SK-N-SH (cell line): ENCODE results near the gene TULP1. TPM values are rescaled to one million over a fixed set of nuclear protein-coding genes. Genes with fewer than 3 reads are reported as not detected.
"Not testable (repeated sequence)": the region's sequence is repeated elsewhere in the genome, so short reads cannot be mapped to it uniquely, and the experiment has no call there.

Experiments used
- CTCF ChIA-PET: fragments of 300-600, 350-600 bp; formaldehyde crosslinking; extraction: SDS; loops from one replicate; lab custom pipeline; 2021; lab: Yijun Ruan, JAX
- POLR2A ChIA-PET: fragments of 350-600 bp; sonication (Branson Sonifier 250); formaldehyde crosslinking; extraction: SDS; loops from one replicate; lab custom pipeline; 2020; ENCODE audit warnings: antibody characterized with exemption, inconsistent platforms; lab: Yijun Ruan, JAX
- DNase-seq: peaks from one replicate; pipeline ENCODE4 v3.0.0; 2012
- H2AFZ ChIP-seq: fragments of 200-600 bp; sonication (generic); 2 replicates; pipeline ENCODE4 v1.8.1; 2016; ENCODE audit warnings: antibody characterized with exemption, mild to moderate bottlenecking, low read depth
- H3F3A ChIP-seq: fragments of 200-600 bp; sonication (generic); replicated peaks from 2 replicates; pipeline ENCODE3; 2016; ENCODE audit warnings: antibody characterized with exemption, mild to moderate bottlenecking; ENCODE audit not compliant: insufficient read depth
- H3K27ac ChIP-seq, 2 experiments: fragments of 200-500 bp in 1 of 2; fragments of 200-600 bp in 1 of 2; sonication (Bioruptor generic) in 1 of 2; sonication (generic), shearing (Covaris generic) in 1 of 2; 2 replicates each; pipeline versions ENCODE4 v1.5.1 to v1.6.1; 2014 to 2016; ENCODE audit warnings: low read depth in 2 of 2, inconsistent platforms in 1 of 2, low read length in 1 of 2, mild to moderate bottlenecking in 1 of 2, mixed read lengths in 1 of 2
- H3K27me3 ChIP-seq: fragments of 200-600 bp; sonication (generic), shearing (Covaris generic); 2 replicates; pipeline ENCODE4 v1.6.1; 2016; ENCODE audit warnings: mixed run types; ENCODE audit not compliant: insufficient read depth
- H3K36me3 ChIP-seq, 2 experiments: fragments of 200-500 bp in 1 of 2; fragments of 200-600 bp in 1 of 2; sonication (Bioruptor generic) in 1 of 2; sonication (generic) in 1 of 2; replicated peaks in 1 of 2; 2 replicates each; pipeline versions ENCODE3 to v1.5.1; 2014 to 2016; ENCODE audit warnings: low read length in 1 of 2, mild to moderate bottlenecking in 1 of 2; ENCODE audit not compliant: insufficient read depth in 2 of 2, control insufficient read depth in 1 of 2
- H3K4me1 ChIP-seq, 2 experiments: fragments of 200-500 bp in 1 of 2; fragments of 200-600 bp in 1 of 2; sonication (Bioruptor generic) in 1 of 2; sonication (generic), shearing (Covaris generic) in 1 of 2; 2 replicates each; pipeline versions ENCODE4 v1.5.1 to v1.6.1; 2014 to 2016; ENCODE audit warnings: low read depth in 1 of 2, low read length in 1 of 2, mixed run types in 1 of 2; ENCODE audit not compliant: insufficient read depth in 2 of 2, control insufficient read depth in 1 of 2
- H3K4me2 ChIP-seq: fragments of 200-600 bp; sonication (generic), shearing (Covaris generic); 2 replicates; pipeline ENCODE4 v1.6.1; 2017; ENCODE audit warnings: mixed run types
- H3K4me3 ChIP-seq, 2 experiments: fragments of 200-500 bp in 1 of 2; fragments of 200-600 bp in 1 of 2; sonication (Bioruptor generic) in 1 of 2; sonication (generic), shearing (Covaris generic) in 1 of 2; 2 replicates each; pipeline versions ENCODE4 v1.5.1 to v1.8.1; 2014 to 2016; ENCODE audit warnings: low read depth in 2 of 2, inconsistent platforms in 1 of 2, low read length in 1 of 2, mild to moderate bottlenecking in 1 of 2, mixed read lengths in 1 of 2, moderate library complexity in 1 of 2
- H3K79me2 ChIP-seq: fragments of 200-600 bp; sonication (generic); 2 replicates; pipeline ENCODE4 v1.8.1; 2017; ENCODE audit warnings: mild to moderate bottlenecking; ENCODE audit not compliant: insufficient read depth
- H3K9ac ChIP-seq: fragments of 200-600 bp; sonication (generic); 2 replicates; pipeline ENCODE4 v1.6.1; 2017; ENCODE audit warnings: mixed run types
- H3K9me2 ChIP-seq: fragments of 200-600 bp; sonication (generic); 2 replicates; pipeline ENCODE4 v1.6.1; 2017; ENCODE audit warnings: mixed run types
- H3K9me3 ChIP-seq: fragments of 200-600 bp; sonication (generic); 2 replicates; pipeline ENCODE4 v1.6.1; 2017; ENCODE audit warnings: mixed run types, mild to moderate bottlenecking, moderate library complexity
- H4K20me1 ChIP-seq: fragments of 200-600 bp; sonication (generic); 2 replicates; pipeline ENCODE4 v1.6.1; 2017; ENCODE audit warnings: mild to moderate bottlenecking, mixed run types; ENCODE audit not compliant: insufficient read depth
- CHD2 ChIP-seq: fragments of 150-350 bp; IDR thresholded peaks from 2 replicates; pipeline ENCODE4 v1.6.1; 2018; ENCODE audit warnings: low read length; ENCODE audit not compliant: partially characterized antibody
- EP300 ChIP-seq, 2 experiments: IDR thresholded peaks; 2 replicates each; pipeline versions ENCODE4 v1.4.0 to v1.6.1; 2012; ENCODE audit warnings: borderline replicate concordance in 1 of 2, low read depth in 1 of 2, low read length in 1 of 2
- FOSL2 ChIP-seq: IDR thresholded peaks from 2 replicates; pipeline ENCODE4 v1.4.0; 2012; ENCODE audit warnings: low read depth, mild to moderate bottlenecking, moderate library complexity, borderline replicate concordance
- FOXJ3 ChIP-seq: sonication (generic); formaldehyde crosslinking; IDR thresholded peaks from 2 replicates; pipeline ENCODE4 v1.5.1; 2020; ENCODE audit warnings: mild to moderate bottlenecking, missing genetic modification reagents
- GATA2 ChIP-seq: sonication (generic); formaldehyde crosslinking; IDR thresholded peaks from 2 replicates; pipeline ENCODE4 v1.5.0; 2020; ENCODE audit warnings: mild to moderate bottlenecking, missing genetic modification reagents
- MXI1 ChIP-seq: IDR thresholded peaks from 2 replicates; pipeline ENCODE4 v1.6.1; 2012; ENCODE audit warnings: mild to moderate bottlenecking, low read depth, low read length, improper control_type of control experiment
- RAD21 ChIP-seq: IDR thresholded peaks from 2 replicates; pipeline ENCODE4 v1.6.1; 2012; ENCODE audit warnings: mild to moderate bottlenecking, low read length
- RCOR1 ChIP-seq: fragments of 150-350 bp; IDR thresholded peaks from 2 replicates; pipeline ENCODE4 v1.6.1; 2017; ENCODE audit warnings: antibody characterized with exemption, low read length
- YY1 ChIP-seq: IDR thresholded peaks from 2 replicates; pipeline ENCODE4 v1.4.0; 2012; ENCODE audit warnings: low read depth, mild to moderate bottlenecking
- WGBS: methylation state at CpG from one replicate; pipeline ENCODE4 v1.1.6; 2017; ENCODE audit warnings: low lambda C conversion rate; 5-methylcytosine and 5-hydroxymethylcytosine counted together
- polyA plus RNA-seq, 3 experiments: library from polyadenylated mRNA; depleted of rRNA; stranded (reverse); fragments of >200 nt; gene quantifications; 2 replicates each; pipeline ENCODE4 v1.2.3, GENCODE V29; 2012
- TF ChIP-seq, protein P1 (sequence below): IDR thresholded peaks from 2 replicates; pipeline ENCODE4 v1.4.0; 2012; ENCODE audit warnings: low read depth, borderline replicate concordance
- TF ChIP-seq, protein P2 (sequence below): IDR thresholded peaks from 2 replicates; pipeline ENCODE4; 2012

TULP1 gene
- polyA plus RNA-seq, 1 of the 3 experiments (the other 2 are of a cell fraction): not detected

GRCh38 chr6:35539223-35539622 is 26.5 kb upstream of the TULP1 start:
- no peak overlapping the region for H3K9ac ChIP-seq
- H3K9me3 ChIP-seq: no peaks in the 10 kb centered on the region
- no peaks in the 10 kb centered on the region for H3F3A ChIP-seq
- POLR2A ChIA-PET: no interaction called here
- peaks cover 0 to 18% of the 10 kb centered on the region in 2 experiments; a peak in 1 of 4 replicates for H3K4me1 ChIP-seq
- H2AFZ ChIP-seq: no peak overlapping the region
- peak; percentile 63 for DNase-seq
- no peaks in the 10 kb centered on the region for H3K36me3 ChIP-seq
- TF ChIP-seq YY1 (no peak), GATA2 (CRISPR knock-in tag) (peak; percentile 92), RAD21 (peak; percentile 3; the same call in 1 of the 2 replicates), RCOR1 (peak; percentile 87), FOSL2 (no peak), CHD2 (peak; percentile 56), MXI1 (0 out of 2 replicates have a peak, but pooled peaks have one; percentile 28), FOXJ3 (CRISPR knock-in tag) (peak; percentile 83), EP300 (IDR thresholded peaks at IDR 0.05; ENCODE audit: borderline replicate concordance in 1 of 2, low read depth in 1 of 2, low read length in 1 of 2) (peak in 1 of 2 experiments; percentile 85; a peak in 2 of 4 replicates)
- TF ChIP-seq, protein P1, sequence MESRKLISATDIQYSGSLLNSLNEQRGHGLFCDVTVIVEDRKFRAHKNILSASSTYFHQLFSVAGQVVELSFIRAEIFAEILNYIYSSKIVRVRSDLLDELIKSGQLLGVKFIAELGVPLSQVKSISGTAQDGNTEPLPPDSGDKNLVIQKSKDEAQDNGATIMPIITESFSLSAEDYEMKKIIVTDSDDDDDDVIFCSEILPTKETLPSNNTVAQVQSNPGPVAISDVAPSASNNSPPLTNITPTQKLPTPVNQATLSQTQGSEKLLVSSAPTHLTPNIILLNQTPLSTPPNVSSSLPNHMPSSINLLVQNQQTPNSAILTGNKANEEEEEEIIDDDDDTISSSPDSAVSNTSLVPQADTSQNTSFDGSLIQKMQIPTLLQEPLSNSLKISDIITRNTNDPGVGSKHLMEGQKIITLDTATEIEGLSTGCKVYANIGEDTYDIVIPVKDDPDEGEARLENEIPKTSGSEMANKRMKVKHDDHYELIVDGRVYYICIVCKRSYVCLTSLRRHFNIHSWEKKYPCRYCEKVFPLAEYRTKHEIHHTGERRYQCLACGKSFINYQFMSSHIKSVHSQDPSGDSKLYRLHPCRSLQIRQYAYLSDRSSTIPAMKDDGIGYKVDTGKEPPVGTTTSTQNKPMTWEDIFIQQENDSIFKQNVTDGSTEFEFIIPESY: no peak
- TF ChIP-seq, protein P2, sequence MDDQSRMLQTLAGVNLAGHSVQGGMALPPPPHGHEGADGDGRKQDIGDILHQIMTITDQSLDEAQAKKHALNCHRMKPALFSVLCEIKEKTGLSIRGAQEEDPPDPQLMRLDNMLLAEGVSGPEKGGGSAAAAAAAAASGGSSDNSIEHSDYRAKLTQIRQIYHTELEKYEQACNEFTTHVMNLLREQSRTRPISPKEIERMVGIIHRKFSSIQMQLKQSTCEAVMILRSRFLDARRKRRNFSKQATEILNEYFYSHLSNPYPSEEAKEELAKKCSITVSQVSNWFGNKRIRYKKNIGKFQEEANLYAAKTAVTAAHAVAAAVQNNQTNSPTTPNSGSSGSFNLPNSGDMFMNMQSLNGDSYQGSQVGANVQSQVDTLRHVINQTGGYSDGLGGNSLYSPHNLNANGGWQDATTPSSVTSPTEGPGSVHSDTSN: no peak
- CTCF ChIA-PET: interaction anchor here (1.0 kb wide), 1 partner anchor 17 kb away, joined by 4 read pairs; no protein-coding TSS in a partner anchor
- H3K27ac ChIP-seq: peak overlapping the region in 1 of 2 experiments; percentile 66; a peak in 2 of 4 replicates
- no peak overlapping the region for H3K4me3 ChIP-seq
- H3K9me2 ChIP-seq: no peaks in the 10 kb centered on the region
- no peaks in the 10 kb centered on the region for H3K27me3 ChIP-seq
- H4K20me1 ChIP-seq: no peaks in the 10 kb centered on the region
- H3K79me2 ChIP-seq: no peaks in the 10 kb centered on the region
- WGBS: 33% methylated on average over 3 of the region's 3 CpGs
- H3K4me2 ChIP-seq: no peak overlapping the region

DNA sequence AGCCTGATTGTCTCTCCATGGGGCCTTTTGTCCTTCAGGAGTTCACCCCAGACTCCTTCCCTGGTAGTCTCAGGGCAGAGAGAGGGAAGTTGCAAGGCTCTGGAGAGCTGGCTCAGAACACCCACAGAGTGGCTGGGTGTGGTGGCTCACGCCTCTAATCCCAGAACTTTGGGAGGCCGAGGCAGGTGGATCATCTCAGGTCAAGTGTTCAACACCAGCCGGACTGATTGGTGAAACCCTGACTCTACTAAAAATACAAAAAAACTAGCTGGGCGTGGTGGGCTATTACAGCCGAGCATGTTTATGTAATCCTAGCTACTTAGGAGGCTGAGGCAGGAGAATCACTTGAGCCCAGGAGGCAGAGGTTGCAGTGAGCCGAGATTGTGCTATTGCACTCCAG is 23.2 kb upstream of the TULP1 start:
- POLR2A ChIA-PET, H3K36me3 ChIP-seq, H3K4me3 ChIP-seq, H3K79me2 ChIP-seq, H3K4me2 ChIP-seq, H3K9me2 ChIP-seq, H3K9me3 ChIP-seq, DNase-seq, H2AFZ ChIP-seq, H3F3A ChIP-seq, H4K20me1 ChIP-seq, H3K9ac ChIP-seq, H3K27me3 ChIP-seq: not testable (repeated sequence)
- H3K4me1 ChIP-seq: peaks cover 0 to 34% of the 10 kb centered on the region in 2 experiments; a peak in 1 of 4 replicates
- 84% methylated on average over 6 of the region's 6 CpGs for WGBS
- CTCF ChIA-PET: interaction anchor here (1.2 to 1.7 kb wide), 5 partner anchors 9 to 49 kb away, joined by 4 to 9 read pairs (median 6); no protein-coding TSS in a partner anchor
- H3K27ac ChIP-seq: peak overlapping the region in 1 of 2 experiments; percentile 7; a peak in 1 of 4 replicates
